Activated CD4-positive, CD25-positive, alpha-beta regulatory T cell treated with anti-CD3 and anti-CD28 coated beads, Interleukin-2, amount 50 U/mL, for 72 hours (primary cell): ENCODE results near the gene BTBD10.

Experiments used
- DNase-seq: peaks from one replicate; pipeline ENCODE4 v3.0.0; 2021

The BTBD10 gene

GRCh38 chr11:13373216-13373615 lies 89.8 kb downstream of the BTBD10 start:
- no peak for DNase-seq

DNA sequence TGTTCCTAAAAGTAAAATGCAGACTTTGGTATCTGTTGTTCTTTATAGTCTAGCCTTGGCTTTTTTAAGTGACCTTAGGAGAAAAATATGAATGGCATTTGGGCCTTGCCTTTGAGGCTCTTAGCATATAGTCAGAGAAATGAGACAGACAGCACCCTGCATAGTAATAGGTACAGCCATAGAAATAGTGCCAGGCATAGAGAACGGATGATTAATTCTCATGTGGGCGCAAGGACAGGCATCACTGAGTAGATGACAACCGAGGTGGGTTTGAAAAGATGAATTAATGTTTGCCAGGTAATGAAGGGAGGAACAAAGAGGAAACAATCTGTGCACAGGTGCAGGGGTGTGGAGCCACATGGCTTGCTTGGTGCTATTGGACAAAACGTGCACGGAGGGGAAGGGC lies 95.0 kb downstream of the BTBD10 start:
- no peak for DNase-seq

GRCh38 chr11:13367115-13367514 lies 95.9 kb downstream of the BTBD10 start:
- no peak for DNase-seq

GRCh38 chr11:13366266-13367026 lies 96.6 kb downstream of the BTBD10 start:
- no peak for DNase-seq

GRCh38 chr11:13364388-13364787 lies 98.6 kb downstream of the BTBD10 start:
- no peak for DNase-seq

GRCh38 chr11:13362596-13363109 lies 100.4 kb downstream of the BTBD10 start:
- DNase-seq = no peak

- no peak for DNase-seq
Observed at GRCh38 chr11:13358596-13359270, 104.3 kb downstream of the BTBD10 start.

GRCh38 chr11:13357232-13357631 lies 105.8 kb downstream of the BTBD10 start:
- DNase-seq = no peak

DNA sequence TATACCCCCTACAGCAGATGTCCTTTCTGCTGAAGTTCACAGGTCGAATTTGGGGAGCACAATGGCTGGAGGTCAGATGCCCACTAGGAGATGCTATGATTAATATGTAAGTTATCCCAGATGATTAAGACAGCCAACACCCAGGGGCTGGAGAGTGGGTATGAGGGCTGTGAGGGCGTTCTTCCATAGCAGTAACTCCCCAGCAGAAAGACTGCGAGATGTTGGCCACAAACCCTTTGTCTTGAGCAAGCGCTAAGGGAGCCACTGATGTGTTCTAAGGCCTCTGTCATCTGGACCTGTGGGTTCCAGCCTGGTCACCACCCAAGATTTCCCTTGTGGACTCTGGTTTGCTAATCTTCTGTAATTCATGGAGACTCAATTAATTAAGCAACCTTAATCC lies 107.8 kb downstream of the BTBD10 start:
- no peak for DNase-seq

DNA sequence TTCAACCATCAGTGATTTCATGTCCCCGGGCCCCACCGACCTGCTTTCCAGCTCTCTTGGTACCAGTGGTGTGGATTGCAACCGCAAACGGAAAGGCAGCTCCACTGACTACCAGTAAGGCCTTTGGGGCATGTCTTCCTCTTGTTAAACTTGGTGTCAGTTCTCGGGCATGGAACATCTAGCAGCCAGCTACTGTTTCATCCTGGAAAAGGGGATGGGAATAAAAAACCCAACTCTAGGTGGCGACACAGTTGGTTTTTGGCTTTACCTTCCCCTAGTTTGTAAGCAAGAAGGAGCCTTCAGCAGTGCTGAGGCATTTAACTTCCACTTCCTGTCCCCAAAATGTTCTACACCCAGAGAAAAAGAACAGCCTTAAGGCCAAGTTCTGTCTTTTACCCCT lies 108.7 kb downstream of the BTBD10 start:
- DNase-seq = no peak

- DNase-seq = no peak
Observed at GRCh38 chr11:13352711-13353110, 110.3 kb downstream of the BTBD10 start.

- no peak for DNase-seq
Observed at GRCh38 chr11:13349581-13349980, 113.4 kb downstream of the BTBD10 start.

DNA sequence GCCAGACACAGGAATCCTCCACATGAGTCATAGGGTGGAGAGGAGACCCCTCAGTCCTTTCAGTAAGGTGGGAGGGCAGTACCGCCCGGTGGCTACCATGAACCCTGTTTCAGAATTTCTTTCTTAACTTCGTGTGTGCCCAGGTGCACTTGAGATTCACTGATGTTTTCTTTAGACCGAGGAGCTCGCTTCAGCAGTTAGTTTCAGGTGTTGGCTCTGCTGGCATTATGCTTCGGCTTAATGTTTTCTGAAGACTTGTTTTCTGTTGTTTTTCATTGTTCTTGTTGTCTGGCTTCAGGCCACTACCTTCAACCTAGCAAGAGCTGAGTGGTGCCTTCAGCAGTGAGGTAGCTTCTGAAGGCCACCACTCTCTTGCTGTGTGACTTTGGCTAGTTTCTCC lies 114.0 kb downstream of the BTBD10 start:
- no peak for DNase-seq

- no peak for DNase-seq
Observed at GRCh38 chr11:13348305-13348704, 114.7 kb downstream of the BTBD10 start.

DNA sequence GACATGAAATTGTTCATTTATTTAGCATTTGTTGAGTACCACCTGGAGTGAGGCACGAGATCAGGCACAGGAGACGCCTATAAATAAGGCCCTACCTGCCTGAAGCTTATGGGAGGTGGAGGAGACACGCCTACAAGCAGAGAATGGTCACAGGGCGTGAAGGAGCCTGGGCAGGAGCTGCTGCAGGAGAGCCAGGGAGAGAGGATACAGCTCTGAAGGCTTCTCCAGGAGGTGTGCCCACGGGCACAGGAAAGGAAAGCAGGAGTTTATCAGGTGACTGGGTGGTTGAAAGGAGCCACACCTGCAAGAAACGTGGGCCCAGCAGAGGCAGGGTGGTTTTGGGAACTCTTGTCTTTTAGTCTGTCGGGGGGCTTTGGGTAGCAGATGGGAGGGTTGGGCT lies 115.1 kb downstream of the BTBD10 start:
- no peak for DNase-seq

DNA sequence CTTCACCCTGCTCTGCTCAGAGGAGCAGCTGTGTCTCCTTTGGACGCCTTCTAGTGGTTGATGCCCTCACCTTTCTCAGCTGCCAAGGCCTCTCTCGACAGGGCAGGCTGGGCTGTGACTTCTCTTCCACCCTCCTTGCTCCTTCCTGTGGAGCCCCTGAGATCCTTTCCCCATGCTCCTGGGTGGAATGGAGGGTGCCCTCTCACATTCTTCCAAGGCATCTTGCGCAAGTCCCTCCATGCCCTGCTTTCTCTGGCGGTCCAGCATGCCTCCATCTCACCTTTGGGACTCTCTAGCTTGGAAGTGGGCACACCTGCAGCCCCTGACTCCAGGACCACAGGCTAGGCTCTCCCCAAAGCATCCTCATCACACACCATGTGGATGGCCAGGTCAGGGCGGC lies 116.6 kb downstream of the BTBD10 start:
- DNase-seq = no peak

DNA sequence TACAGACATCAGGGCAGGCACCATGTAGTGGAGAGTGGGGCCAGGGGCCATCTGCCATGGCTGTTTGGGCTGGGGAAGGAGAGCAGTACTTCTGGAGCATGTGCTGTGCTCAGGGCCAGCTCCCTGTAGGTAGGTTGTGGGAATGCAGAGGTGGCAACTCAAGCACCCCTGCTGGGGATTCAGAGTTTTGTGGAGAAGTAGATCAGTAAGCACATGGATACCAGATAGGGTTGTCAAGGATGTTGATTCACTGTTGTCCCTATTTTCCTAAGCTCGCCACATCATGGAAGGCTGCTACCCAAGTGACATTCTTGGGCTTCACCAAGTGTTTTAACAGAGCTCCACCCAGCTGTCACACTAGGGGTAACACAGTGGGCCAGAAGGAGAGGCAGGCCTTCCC lies 118.2 kb downstream of the BTBD10 start:
- no peak for DNase-seq

GRCh38 chr11:13343931-13344717 lies 118.9 kb downstream of the BTBD10 start:
- peak; percentile 59 for DNase-seq

GRCh38 chr11:13343067-13343466 lies 120.0 kb downstream of the BTBD10 start:
- DNase-seq = no peak

DNA sequence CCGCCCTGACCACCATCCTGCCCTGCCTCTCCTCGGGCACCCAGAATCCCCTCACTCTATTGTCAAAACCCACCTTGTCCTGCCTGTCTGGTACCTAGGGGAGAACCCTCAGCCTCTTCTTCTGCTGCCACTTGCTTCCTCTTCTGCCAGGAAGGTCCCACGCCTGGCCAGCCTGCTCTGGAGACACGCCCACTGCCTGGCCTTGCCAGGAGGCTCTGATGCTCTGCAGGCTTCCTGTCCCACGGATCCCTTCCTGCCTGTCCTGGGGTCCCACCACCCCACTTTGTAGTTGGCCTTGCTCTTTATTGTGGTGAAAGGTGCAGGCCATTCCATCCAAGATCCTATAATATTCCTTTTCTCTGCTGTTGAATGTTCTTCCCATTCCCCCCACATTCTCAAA lies 122.0 kb downstream of the BTBD10 start:
- no peak for DNase-seq

GRCh38 chr11:13339195-13340153 lies 123.5 kb downstream of the BTBD10 start:
- no peak for DNase-seq

DNA sequence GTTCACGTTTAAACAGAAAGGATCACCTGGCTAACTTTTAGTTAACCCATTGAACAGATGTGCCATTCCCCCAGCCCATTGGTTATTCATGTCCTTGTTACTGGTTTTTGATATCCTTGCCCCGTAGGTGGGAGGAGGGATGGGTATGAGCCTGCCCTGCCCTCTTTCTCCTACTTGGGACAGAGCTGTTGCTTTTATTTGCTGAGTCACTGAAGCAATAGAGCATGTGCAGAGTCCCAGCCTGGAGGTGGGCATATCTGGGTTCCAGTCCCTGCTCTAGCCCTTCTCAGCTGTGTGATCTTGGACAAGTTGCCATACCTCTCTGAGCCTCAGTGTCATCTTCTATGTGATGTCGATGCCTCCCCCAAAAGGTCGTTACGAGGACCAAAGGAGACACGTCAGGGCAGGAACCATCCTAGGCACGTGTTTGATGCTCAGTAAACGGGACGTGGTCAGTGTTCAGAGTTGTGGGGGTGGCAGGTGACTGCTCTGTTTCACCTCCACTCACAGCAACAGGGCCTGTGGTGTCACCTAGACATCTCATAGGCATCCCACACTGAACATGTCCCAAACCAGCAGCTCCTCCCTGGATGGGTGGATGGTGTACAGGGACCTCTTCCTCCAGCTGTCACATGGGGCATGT lies 124.5 kb downstream of the BTBD10 start:
- peak; percentile 38 for DNase-seq
